ENCODE measurements around the gene ASB8. TPM values are rescaled to one million over a fixed set of nuclear protein-coding genes. Genes with fewer than 3 reads are reported as not detected.
"Not testable (repeated sequence)": the region's sequence is repeated elsewhere in the genome, so short reads cannot be mapped to it uniquely, and the experiment has no call there.

Gene ASB8
- polyA plus RNA-seq, 3 donors: 23.8 to 50.0 (median 38.4) TPM

- peaks cover 13 to 16% of the 10 kb centered on the region in 2 donors for H3K4me1 ChIP-seq (ENCODE audit: control insufficient read depth in 1 of 2, insufficient read depth in 2 of 2, low read length in 2 of 2)
These were observed 615 bp upstream of the ASB8 start for GRCh38 chr12:48157889-48158370.

GRCh38 chr12:48156652-48157017, 680 bp downstream of the ASB8 start:
- 41% methylated on average over 7 of the region's 8 CpGs for WGBS (ENCODE audit: insufficient coverage)
- Mint-ChIP-seq H3K4me3 (peak overlapping the region; percentile 89 to 96), H3K27ac (peak overlapping the region; percentile 32 to 96 (median 93)), H3K9me3 (no peaks in the 10 kb centered on the region), H3K27me3 (ENCODE audit: low read depth in 3 of 3) (no peaks in the 10 kb centered on the region), H3K36me3 (peaks cover 22 to 30% of the 10 kb centered on the region in 2 donors), H3K4me1 (peaks cover 18% of the 10 kb centered on the region)
- Histone ChIP-seq H3K9ac (ENCODE audit: insufficient read depth, low read length, poor library complexity, severe bottlenecking) (peak overlapping the region; percentile 69), H2AFZ (ENCODE audit: insufficient read depth, low read depth, low read length, poor library complexity, severe bottlenecking) (peak overlapping the region; percentile 94), H3K4me2 (replicated peaks; ENCODE audit: extremely low read depth, low read length, poor library complexity, severe bottlenecking) (peak overlapping the region; percentile 79), H3K27ac (ENCODE audit: low read depth in 1 of 2, low read length in 2 of 2) (peak overlapping the region; percentile 74 to 88), H3K4me3 (replicated peaks in 1 of 3; ENCODE audit: low read depth in 2 of 3, low read length in 3 of 3) (peak overlapping the region; percentile 72 to 84 (median 82)), H3K27me3 (ENCODE audit: control insufficient read depth in 2 of 2, insufficient read depth in 2 of 2, low read length in 2 of 2) (no peaks in the 10 kb centered on the region), H3K79me2 (ENCODE audit: insufficient read depth, low read length) (peaks cover 45% of the 10 kb centered on the region), H4K20me1 (ENCODE audit: insufficient read depth, low read length) (peaks cover 12% of the 10 kb centered on the region), H3K36me3 (replicated peaks in 1 of 2; ENCODE audit: control insufficient read depth in 1 of 2, insufficient read depth in 2 of 2, low read length in 2 of 2) (peaks cover 21 to 24% of the 10 kb centered on the region in 2 donors), H3K4me1 (ENCODE audit: control insufficient read depth in 1 of 2, insufficient read depth in 2 of 2, low read length in 2 of 2) (peaks cover 13 to 16% of the 10 kb centered on the region in 2 donors), H3K9me3 (replicated peaks in 1 of 2; ENCODE audit: control insufficient read depth in 1 of 2, insufficient read depth in 1 of 2, low read length in 2 of 2) (no peaks in the 10 kb centered on the region)
- intact Hi-C loops (cut with micrococcal nuclease): loop anchor here (2.0 to 10.0 kb wide), 4 partner anchors 42 to 192 kb away; partner anchors contain the start of genes SENP1 (in 2 of the 2) and TMEM106C (in 1 of the 2)
- no peak for DNase-seq
- TF ChIP-seq CTCF (IDR thresholded peaks at IDR 0.05): no peak

More at GRCh38 chr12:48157889-48158370, 615 bp upstream of the ASB8 start:
- Histone ChIP-seq H3K79me2 (ENCODE audit: insufficient read depth, low read length) (peaks cover 39% of the 10 kb centered on the region), H2AFZ (ENCODE audit: insufficient read depth, low read depth, low read length, poor library complexity, severe bottlenecking) (peak overlapping the region; percentile 94), H4K20me1 (ENCODE audit: insufficient read depth, low read length) (peaks cover 7% of the 10 kb centered on the region), H3K4me2 (replicated peaks; ENCODE audit: extremely low read depth, low read length, poor library complexity, severe bottlenecking) (peak overlapping the region; percentile 79), H3K9ac (ENCODE audit: insufficient read depth, low read length, poor library complexity, severe bottlenecking) (peak overlapping the region; percentile 69), H3K4me3 (replicated peaks in 1 of 3; ENCODE audit: low read depth in 2 of 3, low read length in 3 of 3) (peak overlapping the region; percentile 72 to 84 (median 82)), H3K9me3 (replicated peaks in 1 of 2; ENCODE audit: control insufficient read depth in 1 of 2, insufficient read depth in 1 of 2, low read length in 2 of 2) (no peaks in the 10 kb centered on the region), H3K27me3 (ENCODE audit: control insufficient read depth in 2 of 2, insufficient read depth in 2 of 2, low read length in 2 of 2) (no peaks in the 10 kb centered on the region), H3K36me3 (replicated peaks in 1 of 2; ENCODE audit: control insufficient read depth in 1 of 2, insufficient read depth in 2 of 2, low read length in 2 of 2) (peaks cover 10 to 11% of the 10 kb centered on the region in 2 donors), H3K27ac (ENCODE audit: low read depth in 1 of 2, low read length in 2 of 2) (peak overlapping the region; percentile 74 to 88)
- no peak for DNase-seq
- H3K4me3 Mint-ChIP-seq: peak overlapping the region; percentile 89 to 96
- peaks cover 18% of the 10 kb centered on the region for H3K4me1 Mint-ChIP-seq
- peaks cover 9 to 17% of the 10 kb centered on the region in 2 donors for H3K36me3 Mint-ChIP-seq
- peak overlapping the region; percentile 92 to 96 (median 94) for H3K27ac Mint-ChIP-seq
- no peaks in the 10 kb centered on the region for H3K27me3 Mint-ChIP-seq (ENCODE audit: low read depth in 3 of 3)
- no CpG with 5 or more reads among the region's 3 CpGs for WGBS (ENCODE audit: insufficient coverage)
- no peaks in the 10 kb centered on the region for H3K9me3 Mint-ChIP-seq
- intact Hi-C loops (cut with micrococcal nuclease): loop anchor here (2.0 to 10.0 kb wide), 4 partner anchors 41 to 193 kb away; partner anchors contain the start of genes SENP1 (in 2 of the 2) and TMEM106C (in 1 of the 2)
- TF ChIP-seq CTCF (IDR thresholded peaks at IDR 0.05): no peak

- intact Hi-C loops (cut with micrococcal nuclease): loop anchor here (2.0 to 10.0 kb wide), 4 partner anchors 43 to 191 kb away; partner anchors contain the start of genes SENP1 (in 2 of the 2) and TMEM106C (in 1 of the 2)
- Histone ChIP-seq H4K20me1 (ENCODE audit: insufficient read depth, low read length) (peaks cover 12% of the 10 kb centered on the region), H3K36me3 (replicated peaks in 1 of 2; ENCODE audit: control insufficient read depth in 1 of 2, insufficient read depth in 2 of 2, low read length in 2 of 2) (peaks cover 29 to 32% of the 10 kb centered on the region in 2 donors), H3K79me2 (ENCODE audit: insufficient read depth, low read length) (peaks cover 45% of the 10 kb centered on the region), H3K4me1 (ENCODE audit: control insufficient read depth in 1 of 2, insufficient read depth in 2 of 2, low read length in 2 of 2) (peaks cover 13 to 16% of the 10 kb centered on the region in 2 donors)
- H2AFZ ChIP-seq (ENCODE audit: insufficient read depth, low read depth, low read length, poor library complexity, severe bottlenecking); H3K9ac ChIP-seq (ENCODE audit: insufficient read depth, low read length, poor library complexity, severe bottlenecking); H3K9me3 Mint-ChIP-seq; H3K27me3 ChIP-seq (ENCODE audit: control insufficient read depth in 2 of 2, insufficient read depth in 2 of 2, low read length in 2 of 2); H3K27ac ChIP-seq (ENCODE audit: low read depth in 1 of 2, low read length in 2 of 2); H3K4me2 ChIP-seq (replicated peaks; ENCODE audit: extremely low read depth, low read length, poor library complexity, severe bottlenecking); H3K27ac Mint-ChIP-seq; H3K9me3 ChIP-seq (replicated peaks in 1 of 2; ENCODE audit: control insufficient read depth in 1 of 2, insufficient read depth in 1 of 2, low read length in 2 of 2); H3K27me3 Mint-ChIP-seq (ENCODE audit: low read depth in 3 of 3); DNase-seq; H3K4me3 ChIP-seq (replicated peaks in 1 of 3; ENCODE audit: low read depth in 2 of 3, low read length in 3 of 3); H3K4me3 Mint-ChIP-seq: not testable (repeated sequence)
- 90% methylated on average over 2 of the region's 5 CpGs for WGBS (ENCODE audit: insufficient coverage)
- Mint-ChIP-seq H3K36me3 (peaks cover 29 to 36% of the 10 kb centered on the region in 2 donors), H3K4me1 (peaks cover 16% of the 10 kb centered on the region)
These were observed 1.5 kb downstream of the ASB8 start for GRCh38 chr12:48155786-48156185.

Data from CD14-positive monocyte (primary cell).